GM23338 (cell line): ENCODE data around the gene IFNLR1. TPM values are rescaled to one million over a fixed set of nuclear protein-coding genes. Genes with fewer than 3 reads are reported as not detected.

Source experiments
- ATAC-seq: fragments of 200-7000 bp; cut with Tn5 transposase; 3 replicates; pipeline ENCODE4 v1.9.1; 2020
- DNase-seq: peaks from one replicate; pipeline ENCODE4 v3.0.0-alpha.2; 2015; ENCODE audit warnings: low spot score
- H2AFZ ChIP-seq: fragments of 200-600 bp; sonication (generic); 2 replicates; pipeline ENCODE4 v1.8.0; 2016; ENCODE audit warnings: antibody characterized with exemption, mild to moderate bottlenecking, moderate library complexity
- H3F3A ChIP-seq: fragments of 200-600 bp; sonication (generic); replicated peaks from 2 replicates; pipeline ENCODE4 v1.8.0; 2017; ENCODE audit warnings: antibody characterized with exemption, mixed run types, low read depth
- H3K27ac ChIP-seq: fragments of 200-600 bp; sonication (generic); 2 replicates; pipeline ENCODE4 v1.6.1; 2016; ENCODE audit warnings: low read depth
- H3K27me3 ChIP-seq: fragments of 200-600 bp; sonication (generic); 2 replicates; pipeline ENCODE4 v1.8.0; 2016; ENCODE audit warnings: mild to moderate bottlenecking, mixed run types, moderate library complexity; ENCODE audit not compliant: insufficient read depth
- H3K36me3 ChIP-seq: fragments of 200-600 bp; sonication (generic); 2 replicates; pipeline ENCODE4 v1.8.0; 2016; ENCODE audit warnings: mild to moderate bottlenecking; ENCODE audit not compliant: insufficient read depth
- H3K4me1 ChIP-seq: fragments of 200-600 bp; sonication (generic); 2 replicates; pipeline ENCODE4 v1.8.0; 2016; ENCODE audit warnings: mild to moderate bottlenecking, moderate library complexity; ENCODE audit not compliant: insufficient read depth
- H3K4me2 ChIP-seq: fragments of 200-600 bp; sonication (generic); 2 replicates; pipeline ENCODE4 v1.7.1; 2017; ENCODE audit warnings: mixed run types
- H3K4me3 ChIP-seq: fragments of 200-600 bp; sonication (generic); 2 replicates; pipeline ENCODE4 v1.6.1; 2016; ENCODE audit warnings: mixed run types
- H3K79me2 ChIP-seq: fragments of 200-600 bp; sonication (generic); replicated peaks from 2 replicates; pipeline ENCODE4 v1.8.0; 2017; ENCODE audit warnings: mild to moderate bottlenecking; ENCODE audit not compliant: insufficient read depth
- H3K9me2 ChIP-seq: fragments of 200-600 bp; sonication (generic); 2 replicates; pipeline ENCODE4 v1.8.0; 2017; ENCODE audit not compliant: insufficient read depth
- H4K20me1 ChIP-seq: fragments of 200-600 bp; sonication (generic); replicated peaks from 2 replicates; pipeline ENCODE4 v1.8.0; 2017; ENCODE audit warnings: mild to moderate bottlenecking; ENCODE audit not compliant: insufficient read depth
- H3K27ac Mint-ChIP-seq: 2 replicates; pipeline ENCODE4 v1.8.0; 2020; ENCODE audit warnings: inconsistent platforms, mild to moderate bottlenecking, moderate library complexity, mixed read lengths
- H3K27me3 Mint-ChIP-seq: 3 replicates; pipeline ENCODE4 v1.8.0; 2022; ENCODE audit warnings: low read depth, mild to moderate bottlenecking, moderate library complexity, mixed read lengths, inconsistent platforms; ENCODE audit not compliant: insufficient read depth, poor library complexity
- H3K36me3 Mint-ChIP-seq: 3 replicates; pipeline ENCODE4 v1.8.0; 2021; ENCODE audit warnings: low read depth, mild to moderate bottlenecking, inconsistent platforms, moderate library complexity, mixed read lengths
- H3K4me1 Mint-ChIP-seq: 3 replicates; pipeline ENCODE4 v1.8.0; 2020; ENCODE audit warnings: mild to moderate bottlenecking, inconsistent platforms, mixed read lengths
- H3K4me3 Mint-ChIP-seq: 3 replicates; pipeline ENCODE4 v1.8.0; 2021; ENCODE audit warnings: moderate library complexity, mild to moderate bottlenecking, inconsistent platforms, mixed read lengths
- H3K9me3 Mint-ChIP-seq: 3 replicates; pipeline ENCODE4 v1.8.0; 2020; ENCODE audit warnings: moderate library complexity, mild to moderate bottlenecking, inconsistent platforms, mixed read lengths
- CREB1 ChIP-seq: fragments of 250-450 bp; sonication (Bioruptor Pico); IDR thresholded peaks from 2 replicates; pipeline ENCODE4 v1.5.0; 2020; ENCODE audit warnings: low read depth, mild to moderate bottlenecking, moderate library complexity
- EZH2 ChIP-seq: fragments of 200-600 bp; sonication (generic); IDR thresholded peaks from one replicate; pipeline ENCODE4 v1.8.0; 2017; ENCODE audit warnings: antibody characterized with exemption, mild to moderate bottlenecking, low read depth; ENCODE audit not compliant: unreplicated experiment
- EZH2phosphoT487 ChIP-seq: fragments of 200-600 bp; sonication (generic); IDR thresholded peaks from one replicate; pipeline ENCODE4 v1.8.1; 2018; ENCODE audit warnings: antibody characterized with exemption; ENCODE audit not compliant: unreplicated experiment
- JUNB ChIP-seq: IDR thresholded peaks from one replicate; pipeline ENCODE4 v1.6.1; 2016; ENCODE audit warnings: antibody characterized with exemption; ENCODE audit not compliant: unreplicated experiment
- NANOG ChIP-seq: IDR thresholded peaks from 2 replicates; pipeline ENCODE4 v1.6.1; 2016; ENCODE audit warnings: antibody characterized with exemption, borderline replicate concordance
- POLR2AphosphoS5 ChIP-seq: IDR thresholded peaks from 2 replicates; pipeline ENCODE4 v1.6.1; 2016; ENCODE audit warnings: antibody characterized with exemption, low read depth
- STAT1 ChIP-seq: IDR thresholded peaks from one replicate; pipeline ENCODE4 v1.6.1; 2016; ENCODE audit warnings: antibody characterized with exemption; ENCODE audit not compliant: unreplicated experiment
- ZNF114 ChIP-seq: fragments of 250-450 bp; sonication (Bioruptor Pico); IDR thresholded peaks from 2 replicates; pipeline ENCODE4 v1.5.0; 2020; ENCODE audit warnings: mild to moderate bottlenecking, moderate library complexity
- ZNF331 ChIP-seq: fragments of 250-450 bp; sonication (Bioruptor Pico); IDR thresholded peaks from 2 replicates; pipeline ENCODE4 v1.5.0; 2020; ENCODE audit warnings: low read depth, mild to moderate bottlenecking, moderate library complexity
- polyA plus RNA-seq: library from polyadenylated mRNA; unstranded; fragments of >200 nt; fragmentation: Nextera tagmentation; extraction: Ambion mirVana; gene quantifications from 2 replicates; pipeline ENCODE4 v1.2.1, GENCODE V29; 2016
- total RNA-seq: library from RNA; depleted of rRNA; stranded (reverse); fragments of >200 nt; shearing (Covaris generic); gene quantifications from 2 replicates; pipeline ENCODE4 v1.2.3, GENCODE V29; 2014
- TF ChIP-seq, protein P1 (sequence below), 2 experiments: fragments of 200-600 bp in 1 of 2; sonication (generic) in 1 of 2; conservative IDR thresholded peaks; 2 replicates each; pipeline versions ENCODE4 v1.5.1 to v1.6.1; 2016 to 2017; ENCODE audit warnings: antibody characterized with exemption in 2 of 2, low read depth in 2 of 2, mild to moderate bottlenecking in 2 of 2, moderate library complexity in 1 of 2
- TF ChIP-seq, protein P2 (sequence below): IDR thresholded peaks from one replicate; pipeline ENCODE4 v1.6.1; 2018; ENCODE audit warnings: antibody characterized with exemption; ENCODE audit not compliant: unreplicated experiment
- TF ChIP-seq, protein P3 (sequence below): fragments of 250-450 bp; sonication (Bioruptor Pico); IDR thresholded peaks from 2 replicates; pipeline ENCODE4 v1.5.0; 2020; ENCODE audit warnings: mild to moderate bottlenecking, moderate library complexity
- TF ChIP-seq, protein P4 (sequence below): IDR thresholded peaks from 2 replicates; pipeline ENCODE4 v1.6.1; 2016; ENCODE audit warnings: antibody characterized with exemption

Gene IFNLR1
- total and polyA plus RNA-seq, 2 experiments from 2014 or later, result 4.2 to 6.2 TPM

DNA sequence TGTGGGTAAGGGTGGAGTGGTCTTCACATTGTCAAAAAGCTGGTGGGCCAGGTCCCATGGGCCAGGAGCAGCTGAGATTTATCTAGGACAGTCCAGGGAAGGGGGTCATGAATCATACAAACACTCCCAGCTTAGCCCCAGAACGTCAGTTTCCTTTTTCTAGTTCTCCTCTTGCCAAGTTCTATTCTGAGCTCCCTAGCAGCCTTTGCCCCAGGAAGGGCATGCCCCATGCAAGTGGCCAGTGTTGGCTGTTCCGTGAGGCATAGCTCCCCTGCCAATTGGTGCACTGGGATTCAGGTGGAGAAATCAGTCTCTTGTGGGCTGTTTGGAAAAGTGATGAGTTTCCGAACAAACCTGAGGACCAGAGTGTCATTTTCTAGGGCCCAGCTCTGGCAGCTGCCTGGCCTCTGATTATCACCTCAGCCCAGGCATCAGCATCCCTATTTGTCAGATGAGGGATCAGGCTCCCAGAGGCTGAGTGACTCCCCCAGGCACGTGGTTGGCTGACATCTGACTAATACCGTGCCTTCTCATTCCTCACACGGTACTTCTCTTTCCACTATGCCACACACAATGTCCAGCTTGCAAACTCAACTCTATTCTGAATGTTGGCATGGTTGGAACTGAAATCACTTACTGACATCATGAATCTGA, 60.9 kb downstream of the IFNLR1 start:
- H3K9me3 Mint-ChIP-seq, result peaks cover 14% of the 10 kb centered on the region; the same call in 2 of the 3 replicates
- H3K4me2 ChIP-seq, result no peak overlapping the region
- H3K79me2 ChIP-seq, result no peaks in the 10 kb centered on the region
- H3K4me1 Mint-ChIP-seq, result peaks cover 10% of the 10 kb centered on the region
- no peak overlapping the region for H3K27ac ChIP-seq
- no peaks in the 10 kb centered on the region for H3F3A ChIP-seq
- H3K4me1 ChIP-seq, result no peaks in the 10 kb centered on the region
- no peak overlapping the region for H3K4me3 ChIP-seq
- ATAC-seq (no peak), DNase-seq (no peak)
- no peaks in the 10 kb centered on the region for H3K27me3 ChIP-seq
- no peak overlapping the region for H2AFZ ChIP-seq
- TF ChIP-seq, protein P1, sequence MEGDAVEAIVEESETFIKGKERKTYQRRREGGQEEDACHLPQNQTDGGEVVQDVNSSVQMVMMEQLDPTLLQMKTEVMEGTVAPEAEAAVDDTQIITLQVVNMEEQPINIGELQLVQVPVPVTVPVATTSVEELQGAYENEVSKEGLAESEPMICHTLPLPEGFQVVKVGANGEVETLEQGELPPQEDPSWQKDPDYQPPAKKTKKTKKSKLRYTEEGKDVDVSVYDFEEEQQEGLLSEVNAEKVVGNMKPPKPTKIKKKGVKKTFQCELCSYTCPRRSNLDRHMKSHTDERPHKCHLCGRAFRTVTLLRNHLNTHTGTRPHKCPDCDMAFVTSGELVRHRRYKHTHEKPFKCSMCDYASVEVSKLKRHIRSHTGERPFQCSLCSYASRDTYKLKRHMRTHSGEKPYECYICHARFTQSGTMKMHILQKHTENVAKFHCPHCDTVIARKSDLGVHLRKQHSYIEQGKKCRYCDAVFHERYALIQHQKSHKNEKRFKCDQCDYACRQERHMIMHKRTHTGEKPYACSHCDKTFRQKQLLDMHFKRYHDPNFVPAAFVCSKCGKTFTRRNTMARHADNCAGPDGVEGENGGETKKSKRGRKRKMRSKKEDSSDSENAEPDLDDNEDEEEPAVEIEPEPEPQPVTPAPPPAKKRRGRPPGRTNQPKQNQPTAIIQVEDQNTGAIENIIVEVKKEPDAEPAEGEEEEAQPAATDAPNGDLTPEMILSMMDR (conservative IDR thresholded peaks at IDR 0.05; ENCODE audit: low read depth in 2 of 2), result no peak
- TF ChIP-seq STAT1, result no peak
- TF ChIP-seq CREB1 (CRISPR knock-in tag), result no peak
- TF ChIP-seq ZNF331 (CRISPR knock-in tag), result no peak
- no peak for TF ChIP-seq JUNB
- TF ChIP-seq, protein P2, sequence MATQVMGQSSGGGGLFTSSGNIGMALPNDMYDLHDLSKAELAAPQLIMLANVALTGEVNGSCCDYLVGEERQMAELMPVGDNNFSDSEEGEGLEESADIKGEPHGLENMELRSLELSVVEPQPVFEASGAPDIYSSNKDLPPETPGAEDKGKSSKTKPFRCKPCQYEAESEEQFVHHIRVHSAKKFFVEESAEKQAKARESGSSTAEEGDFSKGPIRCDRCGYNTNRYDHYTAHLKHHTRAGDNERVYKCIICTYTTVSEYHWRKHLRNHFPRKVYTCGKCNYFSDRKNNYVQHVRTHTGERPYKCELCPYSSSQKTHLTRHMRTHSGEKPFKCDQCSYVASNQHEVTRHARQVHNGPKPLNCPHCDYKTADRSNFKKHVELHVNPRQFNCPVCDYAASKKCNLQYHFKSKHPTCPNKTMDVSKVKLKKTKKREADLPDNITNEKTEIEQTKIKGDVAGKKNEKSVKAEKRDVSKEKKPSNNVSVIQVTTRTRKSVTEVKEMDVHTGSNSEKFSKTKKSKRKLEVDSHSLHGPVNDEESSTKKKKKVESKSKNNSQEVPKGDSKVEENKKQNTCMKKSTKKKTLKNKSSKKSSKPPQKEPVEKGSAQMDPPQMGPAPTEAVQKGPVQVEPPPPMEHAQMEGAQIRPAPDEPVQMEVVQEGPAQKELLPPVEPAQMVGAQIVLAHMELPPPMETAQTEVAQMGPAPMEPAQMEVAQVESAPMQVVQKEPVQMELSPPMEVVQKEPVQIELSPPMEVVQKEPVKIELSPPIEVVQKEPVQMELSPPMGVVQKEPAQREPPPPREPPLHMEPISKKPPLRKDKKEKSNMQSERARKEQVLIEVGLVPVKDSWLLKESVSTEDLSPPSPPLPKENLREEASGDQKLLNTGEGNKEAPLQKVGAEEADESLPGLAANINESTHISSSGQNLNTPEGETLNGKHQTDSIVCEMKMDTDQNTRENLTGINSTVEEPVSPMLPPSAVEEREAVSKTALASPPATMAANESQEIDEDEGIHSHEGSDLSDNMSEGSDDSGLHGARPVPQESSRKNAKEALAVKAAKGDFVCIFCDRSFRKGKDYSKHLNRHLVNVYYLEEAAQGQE, result no peak
- TF ChIP-seq POLR2AphosphoS5, result no peak
- TF ChIP-seq, protein P3, sequence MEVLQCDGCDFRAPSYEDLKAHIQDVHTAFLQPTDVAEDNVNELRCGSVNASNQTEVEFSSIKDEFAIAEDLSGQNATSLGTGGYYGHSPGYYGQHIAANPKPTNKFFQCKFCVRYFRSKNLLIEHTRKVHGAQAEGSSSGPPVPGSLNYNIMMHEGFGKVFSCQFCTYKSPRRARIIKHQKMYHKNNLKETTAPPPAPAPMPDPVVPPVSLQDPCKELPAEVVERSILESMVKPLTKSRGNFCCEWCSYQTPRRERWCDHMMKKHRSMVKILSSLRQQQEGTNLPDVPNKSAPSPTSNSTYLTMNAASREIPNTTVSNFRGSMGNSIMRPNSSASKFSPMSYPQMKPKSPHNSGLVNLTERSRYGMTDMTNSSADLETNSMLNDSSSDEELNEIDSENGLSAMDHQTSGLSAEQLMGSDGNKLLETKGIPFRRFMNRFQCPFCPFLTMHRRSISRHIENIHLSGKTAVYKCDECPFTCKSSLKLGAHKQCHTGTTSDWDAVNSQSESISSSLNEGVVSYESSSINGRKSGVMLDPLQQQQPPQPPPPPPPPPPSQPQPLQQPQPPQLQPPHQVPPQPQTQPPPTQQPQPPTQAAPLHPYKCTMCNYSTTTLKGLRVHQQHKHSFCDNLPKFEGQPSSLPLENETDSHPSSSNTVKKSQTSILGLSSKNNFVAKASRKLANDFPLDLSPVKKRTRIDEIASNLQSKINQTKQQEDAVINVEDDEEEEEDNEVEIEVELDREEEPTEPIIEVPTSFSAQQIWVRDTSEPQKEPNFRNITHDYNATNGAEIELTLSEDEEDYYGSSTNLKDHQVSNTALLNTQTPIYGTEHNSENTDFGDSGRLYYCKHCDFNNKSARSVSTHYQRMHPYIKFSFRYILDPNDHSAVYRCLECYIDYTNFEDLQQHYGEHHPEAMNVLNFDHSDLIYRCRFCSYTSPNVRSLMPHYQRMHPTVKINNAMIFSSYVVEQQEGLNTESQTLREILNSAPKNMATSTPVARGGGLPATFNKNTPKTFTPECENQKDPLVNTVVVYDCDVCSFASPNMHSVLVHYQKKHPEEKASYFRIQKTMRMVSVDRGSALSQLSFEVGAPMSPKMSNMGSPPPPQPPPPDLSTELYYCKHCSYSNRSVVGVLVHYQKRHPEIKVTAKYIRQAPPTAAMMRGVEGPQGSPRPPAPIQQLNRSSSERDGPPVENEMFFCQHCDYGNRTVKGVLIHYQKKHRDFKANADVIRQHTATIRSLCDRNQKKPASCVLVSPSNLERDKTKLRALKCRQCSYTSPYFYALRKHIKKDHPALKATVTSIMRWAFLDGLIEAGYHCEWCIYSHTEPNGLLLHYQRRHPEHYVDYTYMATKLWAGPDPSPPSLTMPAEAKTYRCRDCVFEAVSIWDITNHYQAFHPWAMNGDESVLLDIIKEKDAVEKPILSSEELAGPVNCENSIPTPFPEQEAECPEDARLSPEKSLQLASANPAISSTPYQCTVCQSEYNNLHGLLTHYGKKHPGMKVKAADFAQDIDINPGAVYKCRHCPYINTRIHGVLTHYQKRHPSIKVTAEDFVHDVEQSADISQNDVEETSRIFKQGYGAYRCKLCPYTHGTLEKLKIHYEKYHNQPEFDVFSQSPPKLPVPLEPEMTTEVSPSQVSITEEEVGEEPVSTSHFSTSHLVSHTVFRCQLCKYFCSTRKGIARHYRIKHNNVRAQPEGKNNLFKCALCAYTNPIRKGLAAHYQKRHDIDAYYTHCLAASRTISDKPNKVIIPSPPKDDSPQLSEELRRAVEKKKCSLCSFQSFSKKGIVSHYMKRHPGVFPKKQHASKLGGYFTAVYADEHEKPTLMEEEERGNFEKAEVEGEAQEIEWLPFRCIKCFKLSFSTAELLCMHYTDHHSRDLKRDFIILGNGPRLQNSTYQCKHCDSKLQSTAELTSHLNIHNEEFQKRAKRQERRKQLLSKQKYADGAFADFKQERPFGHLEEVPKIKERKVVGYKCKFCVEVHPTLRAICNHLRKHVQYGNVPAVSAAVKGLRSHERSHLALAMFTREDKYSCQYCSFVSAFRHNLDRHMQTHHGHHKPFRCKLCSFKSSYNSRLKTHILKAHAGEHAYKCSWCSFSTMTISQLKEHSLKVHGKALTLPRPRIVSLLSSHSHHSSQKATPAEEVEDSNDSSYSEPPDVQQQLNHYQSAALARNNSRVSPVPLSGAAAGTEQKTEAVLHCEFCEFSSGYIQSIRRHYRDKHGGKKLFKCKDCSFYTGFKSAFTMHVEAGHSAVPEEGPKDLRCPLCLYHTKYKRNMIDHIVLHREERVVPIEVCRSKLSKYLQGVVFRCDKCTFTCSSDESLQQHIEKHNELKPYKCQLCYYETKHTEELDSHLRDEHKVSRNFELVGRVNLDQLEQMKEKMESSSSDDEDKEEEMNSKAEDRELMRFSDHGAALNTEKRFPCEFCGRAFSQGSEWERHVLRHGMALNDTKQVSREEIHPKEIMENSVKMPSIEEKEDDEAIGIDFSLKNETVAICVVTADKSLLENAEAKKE, result no peak
- TF ChIP-seq, protein P4, sequence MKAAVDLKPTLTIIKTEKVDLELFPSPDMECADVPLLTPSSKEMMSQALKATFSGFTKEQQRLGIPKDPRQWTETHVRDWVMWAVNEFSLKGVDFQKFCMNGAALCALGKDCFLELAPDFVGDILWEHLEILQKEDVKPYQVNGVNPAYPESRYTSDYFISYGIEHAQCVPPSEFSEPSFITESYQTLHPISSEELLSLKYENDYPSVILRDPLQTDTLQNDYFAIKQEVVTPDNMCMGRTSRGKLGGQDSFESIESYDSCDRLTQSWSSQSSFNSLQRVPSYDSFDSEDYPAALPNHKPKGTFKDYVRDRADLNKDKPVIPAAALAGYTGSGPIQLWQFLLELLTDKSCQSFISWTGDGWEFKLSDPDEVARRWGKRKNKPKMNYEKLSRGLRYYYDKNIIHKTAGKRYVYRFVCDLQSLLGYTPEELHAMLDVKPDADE, result no peak
- no peak for TF ChIP-seq ZNF114 (CRISPR knock-in tag)
- TF ChIP-seq NANOG, result no peak
- TF ChIP-seq EZH2phosphoT487, result no peak
- TF ChIP-seq EZH2, result no peak
- H3K36me3 ChIP-seq, result no peaks in the 10 kb centered on the region
- H3K9me2 ChIP-seq, result no peaks in the 10 kb centered on the region
- no peak overlapping the region for H3K27ac Mint-ChIP-seq
- no peaks in the 10 kb centered on the region for H4K20me1 ChIP-seq
- H3K27me3 Mint-ChIP-seq, result peaks cover 5% of the 10 kb centered on the region
- H3K36me3 Mint-ChIP-seq, result peaks cover 8% of the 10 kb centered on the region; the same call in 1 of the 3 replicates
- H3K4me3 Mint-ChIP-seq, result no peak overlapping the region
